ENCODE results near the gene TRIM31.
"Not testable (repeated sequence)": the region's sequence is repeated elsewhere in the genome, so short reads cannot be mapped to it uniquely, and the experiment has no call there.

TRIM31 gene

GRCh38 chr6:30127238-30128093 is 14.6 kb upstream of the TRIM31 start:
- no peak overlapping the region for H3K9ac ChIP-seq (ENCODE audit: low read length)
- no peak overlapping the region for H2AFZ ChIP-seq (ENCODE audit: low read depth, low read length, severe bottlenecking)
- no peaks in the 10 kb centered on the region for H3K9me2 ChIP-seq (replicated peaks; ENCODE audit: insufficient read depth, low read length)
- no peaks in the 10 kb centered on the region for H3K36me3 ChIP-seq (ENCODE audit: low read length)
- TF ChIP-seq, protein P1, sequence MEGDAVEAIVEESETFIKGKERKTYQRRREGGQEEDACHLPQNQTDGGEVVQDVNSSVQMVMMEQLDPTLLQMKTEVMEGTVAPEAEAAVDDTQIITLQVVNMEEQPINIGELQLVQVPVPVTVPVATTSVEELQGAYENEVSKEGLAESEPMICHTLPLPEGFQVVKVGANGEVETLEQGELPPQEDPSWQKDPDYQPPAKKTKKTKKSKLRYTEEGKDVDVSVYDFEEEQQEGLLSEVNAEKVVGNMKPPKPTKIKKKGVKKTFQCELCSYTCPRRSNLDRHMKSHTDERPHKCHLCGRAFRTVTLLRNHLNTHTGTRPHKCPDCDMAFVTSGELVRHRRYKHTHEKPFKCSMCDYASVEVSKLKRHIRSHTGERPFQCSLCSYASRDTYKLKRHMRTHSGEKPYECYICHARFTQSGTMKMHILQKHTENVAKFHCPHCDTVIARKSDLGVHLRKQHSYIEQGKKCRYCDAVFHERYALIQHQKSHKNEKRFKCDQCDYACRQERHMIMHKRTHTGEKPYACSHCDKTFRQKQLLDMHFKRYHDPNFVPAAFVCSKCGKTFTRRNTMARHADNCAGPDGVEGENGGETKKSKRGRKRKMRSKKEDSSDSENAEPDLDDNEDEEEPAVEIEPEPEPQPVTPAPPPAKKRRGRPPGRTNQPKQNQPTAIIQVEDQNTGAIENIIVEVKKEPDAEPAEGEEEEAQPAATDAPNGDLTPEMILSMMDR (IDR thresholded peaks at IDR 0.05; ENCODE audit: insufficient read depth, low read length, poor library complexity, severe bottlenecking): no peak
- no peak for TF ChIP-seq EZH2phosphoT487 (conservative IDR thresholded peaks at IDR 0.05; ENCODE audit: low read length)
- no peak overlapping the region for H3K27ac ChIP-seq (ENCODE audit: low read depth, low read length)
- H3K79me2 ChIP-seq (ENCODE audit: insufficient read depth, low read length): no peaks in the 10 kb centered on the region
- no peak overlapping the region for H3K4me2 ChIP-seq (ENCODE audit: low read depth, low read length, poor library complexity, severe bottlenecking)
- H3K27me3 ChIP-seq (ENCODE audit: low read length): no peaks in the 10 kb centered on the region
- no peaks in the 10 kb centered on the region for H4K20me1 ChIP-seq (ENCODE audit: low read depth, low read length)
- no peaks in the 10 kb centered on the region for H3F3A ChIP-seq (ENCODE audit: insufficient read depth)
- H3K4me3 ChIP-seq (ENCODE audit: insufficient read depth, low read length, poor library complexity, severe bottlenecking): no peak overlapping the region
- no peaks in the 10 kb centered on the region for H3K9me3 ChIP-seq (ENCODE audit: insufficient read depth, low read length)

GRCh38 chr6:30122515-30122914 is 9.6 kb upstream of the TRIM31 start:
- Histone ChIP-seq H2AFZ (ENCODE audit: low read depth, low read length, severe bottlenecking) (no peak overlapping the region), H3K36me3 (ENCODE audit: low read length) (no peaks in the 10 kb centered on the region), H3K4me2 (ENCODE audit: low read depth, low read length, poor library complexity, severe bottlenecking) (no peak overlapping the region), H3K27ac (ENCODE audit: low read depth, low read length) (no peak overlapping the region), H3K9ac (ENCODE audit: low read length) (no peak overlapping the region), H3K27me3 (ENCODE audit: low read length) (no peaks in the 10 kb centered on the region), H3K4me3 (ENCODE audit: insufficient read depth, low read length, poor library complexity, severe bottlenecking) (no peak overlapping the region), H3K79me2 (ENCODE audit: insufficient read depth, low read length) (no peaks in the 10 kb centered on the region), H3F3A (ENCODE audit: insufficient read depth) (no peaks in the 10 kb centered on the region), H3K9me3 (ENCODE audit: insufficient read depth, low read length) (no peaks in the 10 kb centered on the region), H3K9me2 (replicated peaks; ENCODE audit: insufficient read depth, low read length) (no peaks in the 10 kb centered on the region), H4K20me1 (ENCODE audit: low read depth, low read length) (no peaks in the 10 kb centered on the region)
- TF ChIP-seq EZH2phosphoT487 (conservative IDR thresholded peaks at IDR 0.05; ENCODE audit: low read length): no peak
- TF ChIP-seq, protein P1 (IDR thresholded peaks at IDR 0.05; ENCODE audit: insufficient read depth, low read length, poor library complexity, severe bottlenecking): no peak

- no peak for TF ChIP-seq EZH2phosphoT487 (conservative IDR thresholded peaks at IDR 0.05; ENCODE audit: low read length)
- TF ChIP-seq, protein P1 (IDR thresholded peaks at IDR 0.05; ENCODE audit: insufficient read depth, low read length, poor library complexity, severe bottlenecking): no peak
- Histone ChIP-seq H2AFZ (ENCODE audit: low read depth, low read length, severe bottlenecking) (no peak overlapping the region), H3K79me2 (ENCODE audit: insufficient read depth, low read length) (no peaks in the 10 kb centered on the region)
Measured at GRCh38 chr6:30121446-30122366, 8.8 kb upstream of the TRIM31 start.

GRCh38 chr6:30118691-30119090 is 5.8 kb upstream of the TRIM31 start:
- H3K4me3 ChIP-seq (ENCODE audit: insufficient read depth, low read length, poor library complexity, severe bottlenecking); H3K79me2 ChIP-seq (ENCODE audit: insufficient read depth, low read length); H3K9ac ChIP-seq (ENCODE audit: low read length); H3K9me3 ChIP-seq (ENCODE audit: insufficient read depth, low read length); H3K27ac ChIP-seq (ENCODE audit: low read depth, low read length); H3K9me2 ChIP-seq (replicated peaks; ENCODE audit: insufficient read depth, low read length); H3K36me3 ChIP-seq (ENCODE audit: low read length); H3K27me3 ChIP-seq (ENCODE audit: low read length); H2AFZ ChIP-seq (ENCODE audit: low read depth, low read length, severe bottlenecking); H3K4me2 ChIP-seq (ENCODE audit: low read depth, low read length, poor library complexity, severe bottlenecking); H3F3A ChIP-seq (ENCODE audit: insufficient read depth); H4K20me1 ChIP-seq (ENCODE audit: low read depth, low read length): not testable (repeated sequence)

More at GRCh38 chr6:30121446-30122366, 8.8 kb upstream of the TRIM31 start:
- H3K9me3 ChIP-seq (ENCODE audit: insufficient read depth, low read length): no peaks in the 10 kb centered on the region
- H3K9me2 ChIP-seq (replicated peaks; ENCODE audit: insufficient read depth, low read length): no peaks in the 10 kb centered on the region
- H3K4me3 ChIP-seq (ENCODE audit: insufficient read depth, low read length, poor library complexity, severe bottlenecking): no peak overlapping the region
- H3F3A ChIP-seq (ENCODE audit: insufficient read depth): no peaks in the 10 kb centered on the region
- no peak overlapping the region for H3K9ac ChIP-seq (ENCODE audit: low read length)
- no peaks in the 10 kb centered on the region for H3K36me3 ChIP-seq (ENCODE audit: low read length)
- no peaks in the 10 kb centered on the region for H4K20me1 ChIP-seq (ENCODE audit: low read depth, low read length)
- H3K27ac ChIP-seq (ENCODE audit: low read depth, low read length): no peak overlapping the region
- no peaks in the 10 kb centered on the region for H3K27me3 ChIP-seq (ENCODE audit: low read length)
- H3K4me2 ChIP-seq (ENCODE audit: low read depth, low read length, poor library complexity, severe bottlenecking): no peak overlapping the region

Measured in SU-DHL-6 (cell line).